ENCODE results near the gene TSEN34.

Gene TSEN34

GRCh38 chr19:54147676-54148075, 43.4 kb upstream of the TSEN34 start:
- Histone ChIP-seq H3K4me1 (ENCODE audit: low read length) (no peaks in the 10 kb centered on the region), H2AFZ (ENCODE audit: low read depth, low read length) (no peak overlapping the region), H3K79me2 (ENCODE audit: low read length) (peaks cover 3% of the 10 kb centered on the region), H3K27ac (ENCODE audit: low read length) (no peak overlapping the region), H3K9me3 (ENCODE audit: insufficient read depth, low read length) (no peaks in the 10 kb centered on the region), H3K4me2 (ENCODE audit: low read length) (no peak overlapping the region), H4K20me1 (ENCODE audit: insufficient read depth, low read length) (peaks cover 4% of the 10 kb centered on the region; the same call in 1 of the 2 replicates), H3K4me3 (ENCODE audit: low read length) (no peak overlapping the region), H3K9ac (ENCODE audit: low read length) (no peak overlapping the region), H3K36me3 (replicated peaks; ENCODE audit: low read depth, low read length) (peaks cover 87% of the 10 kb centered on the region), H3K27me3 (ENCODE audit: low read depth, low read length) (no peaks in the 10 kb centered on the region)
- TF ChIP-seq CTCF (IDR thresholded peaks at IDR 0.05; ENCODE audit: low read depth, low read length) (no peak), EZH2phosphoT487 (IDR thresholded peaks at IDR 0.05; ENCODE audit: low read depth) (no peak)

GRCh38 chr19:54148158-54148557, 43.0 kb upstream of the TSEN34 start:
- no peak overlapping the region for H3K9ac ChIP-seq (ENCODE audit: low read length)
- H3K36me3 ChIP-seq (replicated peaks; ENCODE audit: low read depth, low read length), result peaks cover 87% of the 10 kb centered on the region
- TF ChIP-seq EZH2phosphoT487 (IDR thresholded peaks at IDR 0.05; ENCODE audit: low read depth) (no peak), CTCF (IDR thresholded peaks at IDR 0.05; ENCODE audit: low read depth, low read length) (no peak)
- no peak overlapping the region for H2AFZ ChIP-seq (ENCODE audit: low read depth, low read length)
- H3K4me2 ChIP-seq (ENCODE audit: low read length), result no peak overlapping the region
- H3K4me1 ChIP-seq (ENCODE audit: low read length), result no peaks in the 10 kb centered on the region
- no peaks in the 10 kb centered on the region for H3K79me2 ChIP-seq (ENCODE audit: low read length)
- no peaks in the 10 kb centered on the region for H3K27me3 ChIP-seq (ENCODE audit: low read depth, low read length)
- no peak overlapping the region for H3K4me3 ChIP-seq (ENCODE audit: low read length)
- no peaks in the 10 kb centered on the region for H3K9me3 ChIP-seq (ENCODE audit: insufficient read depth, low read length)
- H4K20me1 ChIP-seq (ENCODE audit: insufficient read depth, low read length), result peaks cover 4% of the 10 kb centered on the region; the same call in 1 of the 2 replicates
- no peak overlapping the region for H3K27ac ChIP-seq (ENCODE audit: low read length)

GRCh38 chr19:54149021-54149812, 41.9 kb upstream of the TSEN34 start:
- Histone ChIP-seq H2AFZ (ENCODE audit: low read depth, low read length) (no peak overlapping the region), H3K79me2 (ENCODE audit: low read length) (no peaks in the 10 kb centered on the region), H3K4me2 (ENCODE audit: low read length) (no peak overlapping the region), H3K36me3 (replicated peaks; ENCODE audit: low read depth, low read length) (peaks cover 86% of the 10 kb centered on the region), H3K9me3 (ENCODE audit: insufficient read depth, low read length) (no peaks in the 10 kb centered on the region), H3K27me3 (ENCODE audit: low read depth, low read length) (no peaks in the 10 kb centered on the region), H4K20me1 (ENCODE audit: insufficient read depth, low read length) (peaks cover 4% of the 10 kb centered on the region; the same call in 1 of the 2 replicates), H3K4me1 (ENCODE audit: low read length) (no peaks in the 10 kb centered on the region), H3K27ac (ENCODE audit: low read length) (no peak overlapping the region), H3K4me3 (ENCODE audit: low read length) (no peak overlapping the region), H3K9ac (ENCODE audit: low read length) (no peak overlapping the region)
- no peak for TF ChIP-seq EZH2phosphoT487 (IDR thresholded peaks at IDR 0.05; ENCODE audit: low read depth)
- TF ChIP-seq CTCF (IDR thresholded peaks at IDR 0.05; ENCODE audit: low read depth, low read length), result no peak

- Histone ChIP-seq H3K27ac (ENCODE audit: low read length) (no peak overlapping the region), H2AFZ (ENCODE audit: low read depth, low read length) (no peak overlapping the region), H3K36me3 (replicated peaks; ENCODE audit: low read depth, low read length) (peaks cover 84% of the 10 kb centered on the region), H3K9me3 (ENCODE audit: insufficient read depth, low read length) (no peaks in the 10 kb centered on the region), H3K9ac (ENCODE audit: low read length) (no peak overlapping the region), H3K4me3 (ENCODE audit: low read length) (no peak overlapping the region), H3K27me3 (ENCODE audit: low read depth, low read length) (no peaks in the 10 kb centered on the region), H3K79me2 (ENCODE audit: low read length) (no peaks in the 10 kb centered on the region), H4K20me1 (ENCODE audit: insufficient read depth, low read length) (0 out of 2 replicates have a peak, but pooled peaks cover 4% of the 10 kb centered on the region), H3K4me2 (ENCODE audit: low read length) (no peak overlapping the region), H3K4me1 (ENCODE audit: low read length) (no peaks in the 10 kb centered on the region)
- TF ChIP-seq CTCF (IDR thresholded peaks at IDR 0.05; ENCODE audit: low read depth, low read length), result no peak
- no peak for TF ChIP-seq EZH2phosphoT487 (IDR thresholded peaks at IDR 0.05; ENCODE audit: low read depth)
Measured at GRCh38 chr19:54151362-54152035, 39.6 kb upstream of the TSEN34 start.

All from OCI-LY3 (cell line).